Neural crest cell (in vitro differentiated cells): ENCODE results near the gene LRRC56. TPM values are rescaled to one million over a fixed set of nuclear protein-coding genes. Genes with fewer than 3 reads are reported as not detected.

Experiments
- DNase-seq: peaks from one replicate; pipeline ENCODE4 v3.0.0; 2021; ENCODE audit warnings: low read depth, mixed read lengths, low spot score
- H3K27ac Mint-ChIP-seq: one replicate; pipeline ENCODE4 v1.8.0; 2021; ENCODE audit warnings: mild to moderate bottlenecking, mixed read lengths; ENCODE audit not compliant: unreplicated experiment
- H3K27me3 Mint-ChIP-seq: 2 replicates; pipeline ENCODE4 v1.8.0; 2021; ENCODE audit warnings: low read depth, mild to moderate bottlenecking, mixed read lengths
- H3K36me3 Mint-ChIP-seq: 2 replicates; pipeline ENCODE4 v1.8.0; 2021; ENCODE audit warnings: low read depth, mild to moderate bottlenecking, mixed read lengths
- H3K4me1 Mint-ChIP-seq: 2 replicates; pipeline ENCODE4 v1.8.0; 2021; ENCODE audit warnings: mixed read lengths
- H3K4me3 Mint-ChIP-seq: one replicate; pipeline ENCODE4 v1.8.0; 2021; ENCODE audit warnings: mild to moderate bottlenecking, mixed read lengths
- H3K9me3 Mint-ChIP-seq: 2 replicates; pipeline ENCODE4 v1.8.0; 2021; ENCODE audit warnings: mixed read lengths
- CTCF ChIP-seq: fragments of 200-600 bp; sonication (generic); conservative IDR thresholded peaks from 2 replicates; pipeline ENCODE4 v1.5.0; 2021; ENCODE audit warnings: antibody characterized with exemption, mild to moderate bottlenecking
- long read RNA-seq: library from polyadenylated mRNA; unstranded; transcript quantifications from one replicate; pipeline ENCODE4 v2.0.0, GENCODE V29; 2020
- total RNA-seq: library from RNA; stranded (reverse); gene quantifications from 2 replicates; pipeline ENCODE4 v1.2.1, GENCODE V29; 2021

The LRRC56 gene, protein sequence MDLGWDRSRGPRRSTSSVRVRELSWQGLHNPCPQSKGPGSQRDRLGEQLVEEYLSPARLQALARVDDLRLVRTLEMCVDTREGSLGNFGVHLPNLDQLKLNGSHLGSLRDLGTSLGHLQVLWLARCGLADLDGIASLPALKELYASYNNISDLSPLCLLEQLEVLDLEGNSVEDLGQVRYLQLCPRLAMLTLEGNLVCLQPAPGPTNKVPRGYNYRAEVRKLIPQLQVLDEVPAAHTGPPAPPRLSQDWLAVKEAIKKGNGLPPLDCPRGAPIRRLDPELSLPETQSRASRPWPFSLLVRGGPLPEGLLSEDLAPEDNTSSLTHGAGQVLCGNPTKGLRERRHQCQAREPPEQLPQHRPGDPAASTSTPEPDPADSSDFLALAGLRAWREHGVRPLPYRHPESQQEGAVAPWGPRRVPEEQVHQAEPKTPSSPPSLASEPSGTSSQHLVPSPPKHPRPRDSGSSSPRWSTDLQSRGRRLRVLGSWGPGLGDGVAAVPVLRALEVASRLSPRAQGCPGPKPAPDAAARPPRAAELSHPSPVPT
- total RNA-seq: 2.1 and 2.4 TPM in 2 replicates
- long read RNA-seq: 0 reads

DNA sequence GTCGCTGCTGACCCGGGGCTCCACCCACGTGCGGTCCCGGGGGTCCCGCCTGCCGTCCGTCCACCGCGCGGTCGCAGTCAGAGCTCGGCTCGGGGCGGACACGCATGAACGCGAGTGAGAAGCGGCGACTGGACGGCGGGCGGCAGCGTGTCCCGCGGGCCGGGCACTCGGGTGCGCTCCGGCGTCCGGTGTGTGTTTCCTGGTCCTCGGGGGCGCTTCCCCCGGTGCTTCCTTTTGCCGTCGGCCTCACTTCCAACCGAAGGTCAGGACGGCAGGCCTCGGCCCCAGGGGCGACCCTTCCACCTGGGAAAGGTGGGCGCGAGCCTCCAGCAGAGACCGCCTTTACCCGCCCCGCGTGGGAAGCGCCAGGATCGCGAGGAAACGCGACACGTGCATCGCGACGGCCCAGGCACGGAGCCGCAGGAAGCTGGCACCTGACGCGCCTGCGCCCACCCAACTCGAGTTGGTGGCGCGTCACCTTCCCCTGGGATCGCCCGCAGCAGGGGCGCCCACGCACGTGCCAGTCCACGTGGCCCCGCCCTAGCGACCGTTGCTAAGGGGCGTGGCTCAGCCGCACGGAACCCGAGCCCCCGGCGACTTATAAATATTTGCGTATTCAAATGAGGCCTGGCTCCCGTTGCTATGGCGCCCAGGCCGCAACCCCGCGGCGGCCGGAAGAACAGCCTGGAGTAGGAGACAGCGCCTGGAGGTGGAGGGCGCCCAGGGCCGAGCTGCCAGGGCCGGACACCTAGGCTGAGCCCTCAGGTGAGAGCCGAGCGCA, at the start of gene LRRC56:
LRRC56 (plus strand) TSS at position 687 of the 781 bp plus-strand sequence. CDS start 3,158 bp downstream, outside the sequence.
- no peaks in the 10 kb centered on the region for H3K36me3 Mint-ChIP-seq
- peak; percentile 70 for DNase-seq
- peaks cover 4% of the 10 kb centered on the region for H3K4me1 Mint-ChIP-seq
- peak within 1 kb of the TSS; percentile 92 for H3K4me3 Mint-ChIP-seq
- H3K27ac Mint-ChIP-seq: no peak within 1 kb of the TSS
- no peaks in the 10 kb centered on the region for H3K9me3 Mint-ChIP-seq
- peaks cover 14% of the 10 kb centered on the region for H3K27me3 Mint-ChIP-seq
- no peak for TF ChIP-seq CTCF

DNA sequence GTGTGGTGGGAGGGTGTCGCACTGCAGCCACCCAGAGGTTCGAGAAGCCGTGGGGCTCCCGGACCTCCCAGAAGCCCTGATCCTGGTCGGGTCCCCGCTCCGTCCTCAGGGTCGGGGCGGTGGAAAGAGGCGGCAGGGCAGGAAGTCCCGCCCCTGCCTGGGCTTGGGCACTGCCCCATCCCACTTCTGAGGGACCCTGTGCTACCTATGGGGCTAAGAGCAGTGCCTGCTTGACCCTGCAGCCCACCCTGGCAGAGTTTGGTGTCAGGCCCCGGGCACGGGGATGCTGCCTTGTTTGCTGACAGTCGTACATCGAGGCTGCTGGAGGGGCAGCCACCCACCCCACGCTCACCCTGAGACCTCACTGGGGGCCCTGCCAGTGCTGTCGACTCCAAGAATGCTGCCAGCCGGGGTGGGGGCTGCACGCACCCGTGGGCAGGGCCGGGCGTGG, 49.7 kb upstream of the LRRC56 start:
- Mint-ChIP-seq H3K27ac (no peak overlapping the region), H3K9me3 (peaks cover 3% of the 10 kb centered on the region), H3K4me1 (no peaks in the 10 kb centered on the region), H3K36me3 (peaks cover 13% of the 10 kb centered on the region), H3K27me3 (no peaks in the 10 kb centered on the region), H3K4me3 (no peak overlapping the region)
- no peak for TF ChIP-seq CTCF
- DNase-seq: no peak

DNA sequence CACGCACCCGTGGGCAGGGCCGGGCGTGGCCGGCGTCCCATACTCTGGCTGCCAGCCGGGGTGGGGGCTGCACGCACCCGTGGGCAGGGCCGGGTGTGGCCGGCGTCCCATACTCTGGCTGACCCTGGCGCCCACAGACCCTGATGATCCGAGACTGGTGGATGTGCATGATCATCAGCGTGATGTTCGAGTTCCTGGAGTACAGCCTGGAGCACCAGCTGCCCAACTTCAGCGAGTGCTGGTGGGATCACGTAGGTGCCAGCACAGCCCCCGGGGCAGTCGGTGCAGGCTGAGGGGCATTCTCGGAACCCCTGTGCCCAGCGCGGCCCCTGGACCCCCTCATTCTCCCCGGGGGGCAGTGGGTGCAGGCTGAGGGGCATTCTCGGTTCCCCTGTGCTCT, 49.3 kb upstream of the LRRC56 start:
- H3K4me1 Mint-ChIP-seq: no peaks in the 10 kb centered on the region
- peaks cover 3% of the 10 kb centered on the region for H3K9me3 Mint-ChIP-seq
- no peaks in the 10 kb centered on the region for H3K27me3 Mint-ChIP-seq
- no peak for TF ChIP-seq CTCF
- H3K27ac Mint-ChIP-seq: no peak overlapping the region
- no peak overlapping the region for H3K4me3 Mint-ChIP-seq
- no peak for DNase-seq
- H3K36me3 Mint-ChIP-seq: peaks cover 13% of the 10 kb centered on the region

DNA sequence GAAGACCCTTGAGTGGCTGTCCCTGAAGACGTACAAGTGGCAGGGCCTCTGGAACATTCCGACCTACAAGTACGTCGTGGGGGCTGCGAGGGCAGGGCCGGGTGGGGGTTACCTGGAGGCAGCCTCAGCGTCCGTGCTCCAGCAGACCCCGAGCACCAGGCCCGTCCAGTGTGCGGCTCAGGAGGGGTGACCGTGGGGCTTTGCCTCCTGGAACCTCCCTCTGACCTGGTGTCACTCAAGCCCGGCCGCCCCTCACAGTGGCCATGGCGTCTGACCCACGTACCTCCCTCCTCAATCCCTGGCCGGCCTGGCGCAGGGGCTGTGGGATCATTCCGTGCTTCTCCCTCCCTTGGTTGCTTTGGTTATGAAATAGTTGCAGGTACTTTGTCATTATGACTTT, 48.7 kb upstream of the LRRC56 start:
- Mint-ChIP-seq H3K27me3 (no peaks in the 10 kb centered on the region), H3K4me1 (no peaks in the 10 kb centered on the region), H3K9me3 (no peaks in the 10 kb centered on the region), H3K36me3 (peaks cover 8% of the 10 kb centered on the region), H3K4me3 (no peak overlapping the region), H3K27ac (peak overlapping the region; percentile 83)
- TF ChIP-seq CTCF: no peak
- DNase-seq: no peak

- no peak for DNase-seq
- H3K27ac Mint-ChIP-seq: peak overlapping the region; percentile 83
- no peak overlapping the region for H3K4me3 Mint-ChIP-seq
- H3K27me3 Mint-ChIP-seq: no peaks in the 10 kb centered on the region
- H3K4me1 Mint-ChIP-seq: no peaks in the 10 kb centered on the region
- H3K36me3 Mint-ChIP-seq: peaks cover 4% of the 10 kb centered on the region
- no peak for TF ChIP-seq CTCF
- H3K9me3 Mint-ChIP-seq: no peaks in the 10 kb centered on the region
These were observed 48.3 kb upstream of the LRRC56 start for GRCh38 chr11:488992-489391.
